ENCODE data around the gene ZFP36L1.

The ZFP36L1 gene

DNA sequence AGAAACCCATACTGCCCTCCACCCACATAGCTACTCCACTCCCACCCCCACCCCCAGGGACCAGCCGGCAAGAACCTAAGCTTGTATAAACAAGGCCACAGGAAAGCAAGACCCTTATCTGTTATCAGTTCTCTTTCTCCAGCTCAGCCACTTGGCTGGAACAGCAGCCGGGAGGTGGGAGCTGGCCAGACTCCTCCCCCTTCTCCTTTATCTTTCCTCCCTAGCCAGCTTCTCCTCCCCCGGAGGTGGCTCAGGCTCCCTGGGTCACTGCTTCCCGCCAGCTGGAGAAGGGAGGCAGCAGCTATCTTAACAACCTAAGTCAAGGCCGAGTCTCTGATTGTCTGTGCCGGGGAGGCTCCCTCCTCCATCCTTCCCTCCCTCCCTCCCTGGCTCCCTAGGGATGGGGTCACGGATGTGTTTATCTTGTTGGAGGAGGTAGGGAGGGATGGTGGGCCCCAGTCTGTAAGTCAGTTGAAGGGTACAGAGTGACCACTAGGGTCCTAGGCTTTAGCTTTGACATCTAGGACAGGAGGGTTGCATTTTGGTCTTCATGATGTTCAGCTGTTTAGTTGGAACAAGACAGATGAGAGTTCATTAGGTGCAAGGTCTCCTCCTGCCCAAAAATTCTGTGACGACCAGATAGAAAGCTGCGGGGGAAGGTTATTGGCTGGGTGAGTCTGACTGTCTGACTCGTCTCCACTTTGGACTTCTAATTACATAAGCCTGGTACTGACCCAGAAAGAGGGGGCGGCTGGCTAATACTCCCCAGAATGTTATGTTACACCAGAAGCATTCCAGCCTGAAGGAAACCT, 29.7 kb downstream of the ZFP36L1 start:
- peak in 1 of 2 experiments; percentile 14 for DNase-seq (ENCODE audit: low spot score in 2 of 2)
- Histone ChIP-seq H3K27me3 (ENCODE audit: low read depth) (no peaks in the 10 kb centered on the region), H3K36me3 (replicated peaks) (no peaks in the 10 kb centered on the region), H3K9me3 (no peaks in the 10 kb centered on the region), H3K4me3 (no peak overlapping the region), H3K4me1 (no peaks in the 10 kb centered on the region)
- in situ Hi-C loops (cut with MboI; ENCODE audit: low sequenced_read_pairs): no loop called here

DNA sequence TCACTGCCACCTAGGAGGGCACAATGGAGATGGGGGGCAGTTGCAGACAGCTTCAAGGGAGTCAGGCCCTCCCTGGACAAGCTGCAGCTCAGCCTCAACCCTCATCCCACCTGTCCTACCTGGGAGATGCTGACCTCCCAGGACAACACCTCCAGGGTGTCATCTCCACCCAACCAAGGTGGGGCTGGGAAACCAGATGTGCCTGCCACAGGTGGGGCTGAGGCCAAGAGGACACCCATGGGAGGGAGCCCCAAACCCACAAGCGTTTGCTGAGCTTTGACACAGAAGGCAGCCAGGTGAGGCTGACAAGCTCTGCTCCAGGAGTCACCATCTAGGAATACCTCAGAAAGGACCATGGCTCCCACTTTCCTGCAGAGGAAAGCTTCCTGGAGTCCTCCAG, 31.5 kb downstream of the ZFP36L1 start:
- no peak for DNase-seq (ENCODE audit: low spot score in 2 of 2)
- no peaks in the 10 kb centered on the region for H3K4me1 ChIP-seq
- H3K4me3 ChIP-seq: no peak overlapping the region
- H3K36me3 ChIP-seq (replicated peaks): no peaks in the 10 kb centered on the region
- H3K27me3 ChIP-seq (ENCODE audit: low read depth): no peaks in the 10 kb centered on the region
- in situ Hi-C loops (cut with MboI; ENCODE audit: low sequenced_read_pairs): no loop called here
- H3K9me3 ChIP-seq: no peaks in the 10 kb centered on the region

DNA sequence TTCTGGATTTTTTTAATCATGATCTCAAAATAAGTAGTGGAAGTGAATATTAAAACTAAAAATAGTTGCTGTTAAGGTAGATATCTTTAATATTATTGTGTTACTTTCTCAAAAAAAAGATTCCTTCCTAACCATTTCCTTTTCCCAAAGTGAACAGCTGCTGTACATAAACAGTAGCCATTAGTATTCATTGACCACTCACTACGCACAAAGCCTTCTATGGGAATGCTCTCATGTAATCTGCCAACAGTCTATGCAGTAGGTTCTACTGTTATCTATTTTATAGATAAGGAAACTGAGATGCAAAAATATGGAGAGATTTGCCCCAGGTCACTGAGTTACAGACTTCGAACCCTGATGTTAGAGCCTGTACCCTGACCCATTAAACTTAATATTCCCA, 32.1 kb downstream of the ZFP36L1 start:
- Histone ChIP-seq H3K4me3 (no peak overlapping the region), H3K27me3 (ENCODE audit: low read depth) (no peaks in the 10 kb centered on the region), H3K4me1 (no peaks in the 10 kb centered on the region), H3K36me3 (replicated peaks) (no peaks in the 10 kb centered on the region), H3K9me3 (no peaks in the 10 kb centered on the region)
- in situ Hi-C loops (cut with MboI; ENCODE audit: low sequenced_read_pairs): no loop called here
- no peak for DNase-seq (ENCODE audit: low spot score in 2 of 2)

DNA sequence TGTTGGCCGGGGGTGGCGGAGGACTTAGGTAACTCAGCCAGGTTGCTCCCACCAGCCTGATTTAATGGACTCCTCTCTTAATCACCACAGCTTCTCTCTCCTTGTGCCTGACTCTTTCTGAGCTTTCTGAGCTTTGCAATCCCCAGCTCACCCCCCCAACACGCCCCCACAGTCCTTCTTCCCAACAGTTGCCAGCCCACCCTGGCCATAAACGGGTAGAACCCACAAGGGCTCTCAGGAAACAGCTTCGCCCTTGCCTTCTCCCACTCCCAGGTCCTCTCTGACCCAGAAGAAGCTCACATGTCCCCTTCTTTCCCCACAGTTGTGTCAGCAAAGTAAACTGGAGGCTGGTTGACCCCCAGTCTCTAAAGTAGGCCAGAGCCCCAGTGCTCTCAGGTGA, 32.9 kb downstream of the ZFP36L1 start:
- H3K4me1 ChIP-seq: no peaks in the 10 kb centered on the region
- H3K36me3 ChIP-seq (replicated peaks): no peaks in the 10 kb centered on the region
- H3K4me3 ChIP-seq: no peak overlapping the region
- DNase-seq (ENCODE audit: low spot score in 2 of 2): no peak
- in situ Hi-C loops (cut with MboI; ENCODE audit: low sequenced_read_pairs): no loop called here
- H3K27me3 ChIP-seq (ENCODE audit: low read depth): no peaks in the 10 kb centered on the region
- H3K9me3 ChIP-seq: no peaks in the 10 kb centered on the region

DNA sequence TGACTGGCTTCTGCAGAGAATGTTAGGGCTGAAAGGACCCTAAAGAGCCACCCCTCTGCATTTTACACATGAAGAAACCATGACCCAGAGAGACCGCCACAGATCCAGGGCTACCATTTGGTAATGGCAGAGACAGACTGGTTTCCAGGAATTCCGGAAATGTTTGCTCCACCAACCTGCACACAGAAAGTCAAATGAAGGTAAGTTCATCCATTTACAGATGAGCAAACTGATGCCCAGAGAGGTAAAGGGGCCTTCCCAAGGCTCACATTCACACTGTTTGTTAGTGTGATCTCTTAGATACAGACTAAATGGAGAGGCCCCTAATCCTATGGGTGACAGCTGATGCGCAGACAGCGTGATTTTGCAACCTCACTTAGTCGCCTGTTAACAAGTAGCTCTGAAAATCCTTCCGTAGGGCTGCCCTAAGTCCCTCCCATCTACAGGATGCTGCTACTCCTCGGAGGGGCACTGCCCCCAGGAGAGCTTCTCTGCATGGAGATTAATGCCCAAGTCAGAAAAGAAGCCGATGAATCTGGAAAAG, 33.8 kb downstream of the ZFP36L1 start:
- Histone ChIP-seq H3K27me3 (ENCODE audit: low read depth) (no peaks in the 10 kb centered on the region), H3K4me1 (no peaks in the 10 kb centered on the region), H3K36me3 (replicated peaks) (no peaks in the 10 kb centered on the region), H3K4me3 (no peak overlapping the region), H3K9me3 (no peaks in the 10 kb centered on the region)
- no peak for DNase-seq (ENCODE audit: low spot score in 2 of 2)
- in situ Hi-C loops (cut with MboI; ENCODE audit: low sequenced_read_pairs): no loop called here

DNA sequence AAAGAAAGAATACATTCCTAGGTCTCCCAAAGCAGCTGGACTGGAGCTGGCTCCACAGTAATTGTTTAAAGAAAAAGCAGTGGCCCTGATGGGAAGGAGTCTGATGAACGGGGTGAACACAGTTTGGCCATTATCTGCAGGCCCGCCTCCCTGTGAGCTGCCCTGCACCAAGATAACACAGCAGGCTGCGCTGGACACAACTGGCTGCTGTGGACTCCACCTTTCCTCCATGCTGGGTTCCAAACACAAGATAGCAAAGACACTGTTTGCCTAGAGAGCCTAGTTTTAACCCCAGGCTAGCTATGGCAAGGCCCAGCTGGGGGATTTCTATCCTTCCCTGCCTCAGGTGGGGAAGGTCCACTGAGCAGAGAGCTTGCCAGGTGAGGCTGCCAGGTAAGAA, 34.6 kb downstream of the ZFP36L1 start:
- no peaks in the 10 kb centered on the region for H3K27me3 ChIP-seq (ENCODE audit: low read depth)
- no peaks in the 10 kb centered on the region for H3K4me1 ChIP-seq
- H3K36me3 ChIP-seq (replicated peaks): no peaks in the 10 kb centered on the region
- H3K9me3 ChIP-seq: no peaks in the 10 kb centered on the region
- in situ Hi-C loops (cut with MboI; ENCODE audit: low sequenced_read_pairs): no loop called here
- no peak for DNase-seq (ENCODE audit: low spot score in 2 of 2)
- H3K4me3 ChIP-seq: no peak overlapping the region

DNA sequence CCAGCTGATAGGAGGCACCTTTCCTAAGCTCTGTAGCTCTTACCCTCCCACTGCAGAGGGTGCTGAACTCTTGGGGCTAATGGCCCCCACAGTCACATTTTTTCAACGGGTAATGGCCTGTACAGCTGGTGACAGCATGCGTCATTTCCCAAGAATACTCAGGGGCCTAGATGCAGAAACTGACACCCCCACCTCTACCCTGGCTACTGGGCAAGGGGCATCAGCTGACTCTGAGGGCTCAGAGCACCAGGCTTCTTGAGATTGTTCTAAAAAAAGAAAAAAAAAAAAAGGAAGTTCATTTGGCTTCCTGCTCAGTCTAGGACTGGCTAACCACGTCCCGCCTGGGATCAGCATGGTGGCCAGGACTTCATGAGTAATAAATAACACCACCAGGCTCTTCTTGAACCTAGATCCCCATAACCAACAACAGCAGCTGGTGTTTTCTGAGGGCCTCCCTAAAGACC, 35.2 kb downstream of the ZFP36L1 start:
- no peaks in the 10 kb centered on the region for H3K36me3 ChIP-seq (replicated peaks)
- no peaks in the 10 kb centered on the region for H3K27me3 ChIP-seq (ENCODE audit: low read depth)
- H3K4me1 ChIP-seq: no peaks in the 10 kb centered on the region
- in situ Hi-C loops (cut with MboI; ENCODE audit: low sequenced_read_pairs): no loop called here
- H3K9me3 ChIP-seq: no peaks in the 10 kb centered on the region
- no peak overlapping the region for H3K4me3 ChIP-seq
- DNase-seq (ENCODE audit: low spot score in 2 of 2): no peak

DNA sequence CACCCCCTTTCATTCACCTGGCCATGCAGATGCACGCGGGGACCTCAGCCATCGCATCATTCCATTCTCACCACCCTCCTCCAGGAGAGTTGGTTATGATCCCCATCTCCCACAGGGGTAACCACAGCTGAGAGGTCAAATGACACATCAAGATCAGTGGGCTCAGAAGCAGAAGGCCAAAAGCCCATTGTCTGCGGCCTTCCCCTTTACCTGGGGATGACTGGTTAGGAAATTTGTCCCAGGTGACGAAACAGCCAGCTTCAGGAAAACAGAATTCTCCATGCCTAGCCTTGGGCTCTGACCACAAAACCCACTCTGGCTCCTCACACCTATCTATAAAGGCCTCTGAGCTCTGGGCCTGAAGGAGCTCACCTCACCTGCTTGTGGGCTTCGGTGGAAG, 36.1 kb downstream of the ZFP36L1 start:
- Histone ChIP-seq H3K27me3 (ENCODE audit: low read depth) (no peaks in the 10 kb centered on the region), H3K36me3 (replicated peaks) (no peaks in the 10 kb centered on the region), H3K9me3 (no peaks in the 10 kb centered on the region), H3K4me1 (no peaks in the 10 kb centered on the region), H3K4me3 (no peak overlapping the region)
- in situ Hi-C loops (cut with MboI; ENCODE audit: low sequenced_read_pairs): no loop called here
- no peak for DNase-seq (ENCODE audit: low spot score in 2 of 2)

DNA sequence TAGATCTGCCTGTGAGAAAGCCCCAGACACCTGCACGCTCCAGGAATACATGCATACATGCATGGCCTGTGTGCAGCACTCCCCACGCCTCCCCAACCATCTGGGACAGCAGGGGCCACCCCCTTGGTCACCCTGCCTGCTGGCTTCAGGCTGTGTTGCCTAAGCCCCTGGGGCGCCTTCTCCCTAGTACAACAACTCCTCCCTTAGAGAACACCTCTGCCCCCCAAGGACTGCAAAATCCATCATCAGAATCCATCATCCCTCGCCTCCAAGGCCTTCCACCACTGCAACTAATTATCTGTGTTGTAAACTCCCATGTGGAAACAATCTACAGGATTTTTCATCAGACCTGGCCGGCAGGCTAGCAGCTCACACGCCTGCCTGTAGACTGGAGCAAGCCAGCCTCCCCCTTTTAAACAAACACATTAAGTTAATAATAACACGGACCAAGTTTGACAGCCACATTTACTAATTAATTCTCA, 36.8 kb downstream of the ZFP36L1 start:
- H3K9me3 ChIP-seq: no peaks in the 10 kb centered on the region
- in situ Hi-C loops (cut with MboI; ENCODE audit: low sequenced_read_pairs): no loop called here
- DNase-seq (ENCODE audit: low spot score in 2 of 2): no peak
- no peaks in the 10 kb centered on the region for H3K27me3 ChIP-seq (ENCODE audit: low read depth)
- no peaks in the 10 kb centered on the region for H3K36me3 ChIP-seq (replicated peaks)
- no peaks in the 10 kb centered on the region for H3K4me1 ChIP-seq
- no peak overlapping the region for H3K4me3 ChIP-seq

DNA sequence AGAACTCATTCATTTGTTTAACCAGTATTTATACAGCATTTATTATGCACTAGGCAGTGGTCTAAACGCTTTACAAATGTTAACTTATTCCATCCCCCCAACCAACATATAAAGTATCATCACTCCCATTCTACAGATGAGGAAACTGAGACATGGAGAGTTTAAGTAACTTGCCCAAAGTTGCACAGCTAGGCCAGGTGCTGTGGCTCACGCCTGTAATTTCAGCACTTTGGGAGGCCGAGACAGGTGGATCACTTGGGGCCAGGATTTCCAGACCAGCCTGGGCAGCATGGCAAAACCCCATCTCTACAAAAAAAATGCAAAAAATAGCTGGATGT, 37.9 kb downstream of the ZFP36L1 start:
- H3K27me3 ChIP-seq (ENCODE audit: low read depth): no peaks in the 10 kb centered on the region

DNA sequence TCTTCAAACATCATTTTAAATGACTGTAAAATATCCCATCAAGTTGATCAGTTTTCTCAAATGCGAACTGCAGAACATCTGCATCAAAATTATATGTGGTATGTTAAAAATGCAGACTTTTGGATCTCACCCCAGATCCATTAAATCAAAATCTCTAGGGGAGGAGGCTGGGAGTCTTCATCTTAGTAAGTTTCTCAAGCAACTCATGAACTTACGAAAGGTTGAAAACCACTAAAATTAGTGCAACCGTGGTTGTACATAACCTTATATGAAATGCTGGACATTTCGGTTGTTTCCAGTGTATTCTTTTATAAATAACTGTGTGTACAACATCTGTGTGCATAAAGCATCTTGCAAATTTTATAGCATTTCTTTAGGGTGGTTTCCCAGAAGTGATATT, 39.2 kb downstream of the ZFP36L1 start:
- DNase-seq (ENCODE audit: low spot score in 2 of 2): no peak
- in situ Hi-C loops (cut with MboI; ENCODE audit: low sequenced_read_pairs): no loop called here
- Histone ChIP-seq H3K9me3 (no peaks in the 10 kb centered on the region), H3K36me3 (replicated peaks) (no peaks in the 10 kb centered on the region), H3K4me3 (no peak overlapping the region), H3K27me3 (ENCODE audit: low read depth) (no peaks in the 10 kb centered on the region), H3K4me1 (peaks cover 9% of the 10 kb centered on the region; the same call in 1 of the 2 replicates)

More for the DNA sequence above, 37.9 kb downstream of the ZFP36L1 start:
- in situ Hi-C loops (cut with MboI; ENCODE audit: low sequenced_read_pairs): no loop called here
- no peak overlapping the region for H3K4me3 ChIP-seq
- no peaks in the 10 kb centered on the region; the same call in 1 of the 2 replicates for H3K4me1 ChIP-seq
- no peaks in the 10 kb centered on the region for H3K36me3 ChIP-seq (replicated peaks)
- DNase-seq (ENCODE audit: low spot score in 2 of 2): no peak
- no peaks in the 10 kb centered on the region for H3K9me3 ChIP-seq

DNA sequence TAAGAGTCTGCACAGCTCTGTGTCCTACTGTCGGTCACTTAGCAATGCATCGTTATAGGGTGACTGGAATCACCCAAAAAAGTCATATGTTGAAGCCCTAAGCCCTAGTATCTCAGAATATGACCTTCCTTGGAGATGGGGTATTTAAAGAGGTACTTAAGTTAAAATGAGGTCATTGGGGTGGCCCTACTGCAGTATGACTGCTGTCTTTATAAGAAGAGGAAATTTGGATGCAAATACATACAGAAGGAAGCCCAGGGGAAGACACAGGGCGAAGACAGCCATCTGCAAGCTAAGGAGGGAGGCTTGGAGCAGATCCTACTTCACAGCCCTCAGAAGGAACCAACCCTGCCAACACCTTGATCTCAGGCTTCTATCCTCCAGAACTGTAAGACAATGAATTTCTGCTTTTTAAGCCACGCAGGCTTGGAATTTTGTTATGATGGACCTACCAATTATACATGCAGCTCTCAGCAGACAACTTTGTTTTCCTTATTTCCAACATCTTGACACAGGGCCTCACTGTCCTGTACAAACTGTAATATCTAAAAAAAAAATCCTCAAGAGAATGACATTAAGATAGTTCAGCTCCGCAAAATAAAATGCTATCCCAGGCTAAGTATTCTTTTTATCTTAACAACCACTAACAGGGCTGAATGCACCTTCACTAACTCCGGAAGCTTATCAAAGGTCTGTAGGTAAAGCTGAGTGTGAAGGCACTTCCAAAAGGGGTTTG, 40.4 kb downstream of the ZFP36L1 start:
- in situ Hi-C loops (cut with MboI; ENCODE audit: low sequenced_read_pairs): no loop called here
- no peak for DNase-seq (ENCODE audit: low spot score in 2 of 2)
- Histone ChIP-seq H3K4me1 (peaks cover 9% of the 10 kb centered on the region; the same call in 1 of the 2 replicates), H3K27me3 (ENCODE audit: low read depth) (no peaks in the 10 kb centered on the region), H3K9me3 (no peaks in the 10 kb centered on the region), H3K4me3 (no peak overlapping the region), H3K36me3 (replicated peaks) (no peaks in the 10 kb centered on the region)

DNA sequence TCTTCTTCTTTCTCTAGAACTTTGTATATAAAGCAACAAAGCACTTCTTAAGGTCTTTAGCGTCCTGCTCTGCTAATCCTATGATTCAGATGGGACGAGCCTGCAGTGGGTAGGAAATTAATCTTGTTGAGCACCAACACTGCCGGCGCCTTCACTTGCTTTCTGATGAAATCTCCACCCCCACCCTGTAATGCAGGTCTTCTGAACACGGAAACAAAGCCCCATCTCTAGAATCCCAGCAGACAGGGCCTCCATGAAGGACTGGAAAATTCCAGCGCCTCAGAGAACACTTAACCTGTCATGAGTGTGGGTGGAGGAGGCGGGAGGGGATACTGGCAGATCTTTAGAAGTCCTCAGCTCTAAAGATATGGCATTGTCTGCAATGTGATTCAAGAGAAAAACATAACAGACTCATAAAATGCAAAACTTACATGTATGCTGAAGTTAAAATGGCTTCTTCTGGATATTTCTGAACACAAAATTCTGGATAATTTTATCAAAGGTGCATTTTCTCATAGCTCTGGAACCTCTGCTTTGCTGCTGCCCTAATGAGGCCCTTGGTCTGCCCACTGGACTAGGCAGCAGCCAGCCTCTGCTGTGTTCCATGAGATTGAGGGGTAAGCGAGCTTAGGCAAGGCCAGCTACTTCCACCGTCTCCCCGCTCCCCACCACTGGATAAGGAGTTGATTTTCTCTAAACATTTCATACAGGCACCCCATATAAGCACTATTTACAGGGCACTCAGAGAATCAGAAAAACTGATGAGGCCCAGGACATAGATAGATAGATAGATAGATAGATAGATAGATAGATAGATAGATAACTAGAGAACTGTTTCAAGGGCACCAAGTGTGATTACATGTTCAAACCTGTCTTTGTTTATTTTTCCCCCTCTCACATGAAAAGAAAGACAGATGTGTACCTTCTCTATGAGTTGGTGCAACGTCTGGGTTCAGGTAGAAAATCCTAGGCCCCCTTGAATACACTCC, 43.1 kb downstream of the ZFP36L1 start:
- peaks cover 14% of the 10 kb centered on the region for H3K4me1 ChIP-seq
- no peaks in the 10 kb centered on the region for H3K9me3 ChIP-seq
- no peaks in the 10 kb centered on the region for H3K27me3 ChIP-seq (ENCODE audit: low read depth)
- in situ Hi-C loops (cut with MboI; ENCODE audit: low sequenced_read_pairs): no loop called here
- DNase-seq (ENCODE audit: low spot score in 2 of 2): peak; percentile 41 to 54
- H3K36me3 ChIP-seq (replicated peaks): no peaks in the 10 kb centered on the region
- H3K4me3 ChIP-seq: no peak overlapping the region
